Right atrium auricular region (tissue), 2 donors: ENCODE data around the gene CMTM2. TPM values are rescaled to one million over a fixed set of nuclear protein-coding genes. Genes with fewer than 3 reads are reported as not detected.
"Not testable (repeated sequence)": the region's sequence is repeated elsewhere in the genome, so short reads cannot be mapped to it uniquely, and the experiment has no call there.

ENCODE experiments used
- DNase-seq: peaks from one replicate; pipeline ENCODE4 v3.0.0-alpha.2; 2019; ENCODE audit warnings: low spot score
- H3K27ac ChIP-seq, 2 donors: fragments of 200-600 bp; sonication (generic); 1 replicate in 1 of 2; 2 replicates in 1 of 2; pipeline ENCODE4 v1.5.1; 2016 to 2019
- H3K27me3 ChIP-seq, 2 donors: fragments of 200-600 bp; sonication (generic); one replicate each; pipeline versions ENCODE4 v1.5.1 to v1.6.0; 2017 to 2019
- H3K36me3 ChIP-seq: fragments of 200-600 bp; sonication (generic); one replicate; pipeline ENCODE4 v1.5.1; 2016
- H3K4me1 ChIP-seq, 2 donors: fragments of 200-600 bp; sonication (generic); one replicate each; pipeline versions ENCODE4 v1.5.1 to v1.6.0; 2017 to 2019
- H3K4me3 ChIP-seq, 2 donors: fragments of 200-600 bp; sonication (generic); 1 replicate in 1 of 2; 2 replicates in 1 of 2; pipeline ENCODE4 v1.5.1; 2017 to 2019; ENCODE audit warnings: mild to moderate bottlenecking in 1 of 2, moderate library complexity in 1 of 2
- H3K9me3 ChIP-seq, 2 donors: fragments of 200-600 bp; sonication (generic); one replicate each; pipeline ENCODE4 v1.5.1; 2019
- CTCF ChIP-seq, 2 donors: fragments of 200-600 bp; sonication (generic); IDR thresholded peaks; one replicate each; pipeline ENCODE4 v1.5.1; 2019; ENCODE audit warnings: antibody characterized with exemption in 2 of 2
- total RNA-seq, 2 donors: library from RNA; depleted of rRNA; stranded (reverse); fragments of >200 nt; gene quantifications; one replicate each; pipeline ENCODE4 v1.1.0, GENCODE V29; 2016

CMTM2 gene
- total RNA-seq, 2 donors from 2014 or later, result not detected

- Histone ChIP-seq H3K4me3 (no peak overlapping the region), H3K36me3 (peaks cover 11% of the 10 kb centered on the region), H3K4me1 (no peaks in the 10 kb centered on the region), H3K9me3 (no peaks in the 10 kb centered on the region), H3K27me3 (no peaks in the 10 kb centered on the region), H3K27ac (no peak overlapping the region)
- no peak for TF ChIP-seq CTCF (IDR thresholded peaks at IDR 0.05)
- DNase-seq, result no peak
These were observed 15.5 kb upstream of the CMTM2 start for GRCh38 chr16:66563574-66564334.

GRCh38 chr16:66566051-66566901, 13.0 kb upstream of the CMTM2 start, which contains the start of gene CMTM1:
Gene CMTM1, plus strand, starts transcription at chr16:66566439. Its CDS starts 75 bp downstream, at chr16:66566514.
- no peak for TF ChIP-seq CTCF (IDR thresholded peaks at IDR 0.05)
- H3K9me3 ChIP-seq, result no peaks in the 10 kb centered on the region
- peaks cover 11% of the 10 kb centered on the region for H3K36me3 ChIP-seq
- no peak within 1 kb of the TSS for H3K27ac ChIP-seq
- H3K27me3 ChIP-seq, result no peaks in the 10 kb centered on the region
- H3K4me3 ChIP-seq, result no peak within 1 kb of the TSS
- DNase-seq, result no peak
- H3K4me1 ChIP-seq, result no peaks in the 10 kb centered on the region

- not testable (repeated sequence) for H3K4me1 ChIP-seq, H3K27me3 ChIP-seq, H3K9me3 ChIP-seq, DNase-seq, H3K4me3 ChIP-seq, H3K27ac ChIP-seq
- peaks cover 11% of the 10 kb centered on the region for H3K36me3 ChIP-seq
These were observed 12.0 kb upstream of the CMTM2 start for GRCh38 chr16:66567270-66567669.

GRCh38 chr16:66568355-66568754, 10.9 kb upstream of the CMTM2 start:
- Histone ChIP-seq H3K4me1 (no peaks in the 10 kb centered on the region), H3K27me3 (no peaks in the 10 kb centered on the region), H3K9me3 (no peaks in the 10 kb centered on the region), H3K4me3 (no peak overlapping the region), H3K36me3 (peaks cover 11% of the 10 kb centered on the region), H3K27ac (no peak overlapping the region)
- TF ChIP-seq CTCF (IDR thresholded peaks at IDR 0.05), result no peak
- no peak for DNase-seq

- no peak overlapping the region for H3K4me3 ChIP-seq
- no peaks in the 10 kb centered on the region for H3K4me1 ChIP-seq
- H3K27ac ChIP-seq, result no peak overlapping the region
- H3K36me3 ChIP-seq, result peaks cover 11% of the 10 kb centered on the region
- H3K27me3 ChIP-seq, result no peaks in the 10 kb centered on the region
- H3K9me3 ChIP-seq, result no peaks in the 10 kb centered on the region
- no peak for TF ChIP-seq CTCF (IDR thresholded peaks at IDR 0.05)
- DNase-seq, result no peak
These were observed 10.1 kb upstream of the CMTM2 start for GRCh38 chr16:66569131-66569530.

- Histone ChIP-seq H3K9me3 (no peaks in the 10 kb centered on the region), H3K4me1 (no peaks in the 10 kb centered on the region), H3K36me3 (peaks cover 11% of the 10 kb centered on the region), H3K4me3 (no peak overlapping the region), H3K27me3 (no peaks in the 10 kb centered on the region), H3K27ac (no peak overlapping the region)
- no peak for TF ChIP-seq CTCF (IDR thresholded peaks at IDR 0.05)
- DNase-seq, result no peak
These were observed 9.3 kb upstream of the CMTM2 start for GRCh38 chr16:66569827-66570405.
